ENCODE data around the gene CALD1. TPM values are rescaled to one million over a fixed set of nuclear protein-coding genes. Genes with fewer than 3 reads are reported as not detected.

Gene CALD1
- total RNA-seq, 1 experiment from 2014 or later = 107 TPM

DNA sequence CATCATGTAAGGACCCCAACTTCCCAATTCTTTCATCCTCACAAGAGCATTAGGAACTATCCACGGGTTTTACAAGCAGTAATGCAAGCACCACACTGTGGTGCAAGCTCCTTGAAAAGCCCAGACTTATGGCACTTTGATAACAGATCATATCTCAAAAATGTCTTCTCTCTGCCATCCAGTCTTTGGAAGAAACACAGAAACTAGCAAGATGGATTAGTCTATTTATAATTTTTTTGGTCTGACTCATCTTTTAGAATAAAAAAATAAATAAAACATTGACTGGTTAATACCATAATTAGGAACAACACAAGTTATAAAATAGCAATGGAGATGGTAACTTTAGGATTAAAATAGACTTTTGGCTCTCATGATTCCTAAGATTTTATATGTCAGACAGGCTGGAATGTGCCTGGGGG lies 49.0 kb upstream of the CALD1 start:
- Histone ChIP-seq H2BK5ac (ENCODE audit: insufficient read length, low read length) (no peak overlapping the region), H3K4me2 (ENCODE audit: insufficient read depth, insufficient read length, low read length) (no peak overlapping the region), H2BK120ac (ENCODE audit: low read depth, low read length, poor library complexity, severe bottlenecking) (no peak overlapping the region), H3K23me2 (ENCODE audit: insufficient read length, low read depth, low read length, poor library complexity, severe bottlenecking) (no peaks in the 10 kb centered on the region), H4K8ac (replicated peaks; ENCODE audit: insufficient read length, low read depth, low read length) (no peak overlapping the region), H2BK15ac (ENCODE audit: low read depth, low read length) (no peak overlapping the region), H3K27ac (ENCODE audit: insufficient read length, low read depth, low read length) (no peak overlapping the region), H3T11ph (ENCODE audit: low read length) (no peak overlapping the region), H4K91ac (ENCODE audit: insufficient read length, low read depth, low read length) (no peak overlapping the region), H3K56ac (ENCODE audit: insufficient read length, low read depth, low read length) (no peak overlapping the region), H3K9ac (ENCODE audit: extremely low read depth, insufficient read length, low read length) (no peak overlapping the region), H3K79me2 (ENCODE audit: insufficient read depth, low read length) (no peaks in the 10 kb centered on the region), H3K4ac (ENCODE audit: low read depth, low read length) (no peak overlapping the region), H4K5ac (ENCODE audit: insufficient read length, low read depth, low read length) (no peak overlapping the region), H3K27me3 (ENCODE audit: insufficient read depth, low read length) (no peaks in the 10 kb centered on the region), H4K20me1 (ENCODE audit: control insufficient read depth, insufficient read depth, insufficient read length) (no peaks in the 10 kb centered on the region), H3K14ac (ENCODE audit: insufficient read depth, low read length) (no peak overlapping the region), H3K79me1 (ENCODE audit: insufficient read depth, low read depth, low read length, poor library complexity, severe bottlenecking) (no peaks in the 10 kb centered on the region), H2BK20ac (ENCODE audit: low read depth, low read length, poor library complexity, severe bottlenecking) (no peak overlapping the region), H3K23ac (ENCODE audit: insufficient read length, low read depth, low read length) (no peak overlapping the region), H2AK5ac (ENCODE audit: insufficient read length, low read length) (no peak overlapping the region), H3K18ac (ENCODE audit: insufficient read length, low read depth, low read length) (no peak overlapping the region), H3K9me3 (ENCODE audit: control insufficient read depth, low read depth, low read length) (no peaks in the 10 kb centered on the region), H2BK12ac (ENCODE audit: insufficient read length, low read depth, low read length) (no peak overlapping the region), H3K4me1 (ENCODE audit: insufficient read depth, low read length) (no peaks in the 10 kb centered on the region), H2AFZ (ENCODE audit: low read length) (no peak overlapping the region)
- Mint-ChIP-seq H3K36me3 (ENCODE audit: insufficient read depth in 1 of 3, low read depth in 3 of 3) (no peaks in the 10 kb centered on the region), H3K27ac (no peak overlapping the region), H3K4me3 (no peak overlapping the region), H3K9me3 (no peaks in the 10 kb centered on the region), H3K27me3 (ENCODE audit: low read depth) (no peaks in the 10 kb centered on the region; the same call in none of the 2 replicates), H3K4me1 (no peaks in the 10 kb centered on the region)
- TF ChIP-seq, protein P1, sequence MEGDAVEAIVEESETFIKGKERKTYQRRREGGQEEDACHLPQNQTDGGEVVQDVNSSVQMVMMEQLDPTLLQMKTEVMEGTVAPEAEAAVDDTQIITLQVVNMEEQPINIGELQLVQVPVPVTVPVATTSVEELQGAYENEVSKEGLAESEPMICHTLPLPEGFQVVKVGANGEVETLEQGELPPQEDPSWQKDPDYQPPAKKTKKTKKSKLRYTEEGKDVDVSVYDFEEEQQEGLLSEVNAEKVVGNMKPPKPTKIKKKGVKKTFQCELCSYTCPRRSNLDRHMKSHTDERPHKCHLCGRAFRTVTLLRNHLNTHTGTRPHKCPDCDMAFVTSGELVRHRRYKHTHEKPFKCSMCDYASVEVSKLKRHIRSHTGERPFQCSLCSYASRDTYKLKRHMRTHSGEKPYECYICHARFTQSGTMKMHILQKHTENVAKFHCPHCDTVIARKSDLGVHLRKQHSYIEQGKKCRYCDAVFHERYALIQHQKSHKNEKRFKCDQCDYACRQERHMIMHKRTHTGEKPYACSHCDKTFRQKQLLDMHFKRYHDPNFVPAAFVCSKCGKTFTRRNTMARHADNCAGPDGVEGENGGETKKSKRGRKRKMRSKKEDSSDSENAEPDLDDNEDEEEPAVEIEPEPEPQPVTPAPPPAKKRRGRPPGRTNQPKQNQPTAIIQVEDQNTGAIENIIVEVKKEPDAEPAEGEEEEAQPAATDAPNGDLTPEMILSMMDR (conservative IDR thresholded peaks at IDR 0.05) = no peak
- DNase-seq = no peak
- no CpG with 5 or more reads among the region's 1 CpG for WGBS (ENCODE audit: extremely low coverage, insufficient read length, low lambda C conversion rate)

Measured in H9 (cell line).